Adrenal gland (tissue), 5 donors: ENCODE data around the gene DAZAP2.

Source experiments
- CTCF ChIP-seq, 6 experiments: fragments of 450-650 bp in 4 of 6; fragments of 200-600 bp in 2 of 6; sonication (generic) in 1 of 6; IDR thresholded peaks; 1 replicate in 5 of 6; 2 replicates in 1 of 6; pipeline versions ENCODE4 v1.5.1 to v1.8.0; 2016 to 2021; ENCODE audit warnings: antibody characterized with exemption in 6 of 6, mild to moderate bottlenecking in 2 of 6, moderate library complexity in 1 of 6
- POLR2A ChIP-seq, 2 donors: fragments of 450-650 bp; IDR thresholded peaks; one replicate each; pipeline ENCODE4 v1.6.1; 2017; ENCODE audit warnings: antibody characterized with exemption in 2 of 2, mild to moderate bottlenecking in 2 of 2, moderate library complexity in 1 of 2
- donor health status: DM: no; HTN: no; CAD: no.

- TF ChIP-seq CTCF (IDR thresholded peaks at IDR 0.05) (peak in 1 of 6 experiments; percentile 35), POLR2A (IDR thresholded peaks at IDR 0.05) (peak in 1 of 2 donors; percentile 22)
Observed at GRCh38 chr12:51217133-51217967, 21.3 kb upstream of the DAZAP2 start.
